GM12873 (cell line): ENCODE measurements around the gene LIPN.

Source experiments
- TF ChIP-seq, protein P1 (sequence below): IDR thresholded peaks from 2 replicates; pipeline ENCODE4 v1.5.1; 2012; ENCODE audit warnings: low read depth, mild to moderate bottlenecking, moderate library complexity, low read length, control low read depth; ENCODE audit not compliant: insufficient read depth; ENCODE audit errors: missing control alignments

LIPN gene

DNA sequence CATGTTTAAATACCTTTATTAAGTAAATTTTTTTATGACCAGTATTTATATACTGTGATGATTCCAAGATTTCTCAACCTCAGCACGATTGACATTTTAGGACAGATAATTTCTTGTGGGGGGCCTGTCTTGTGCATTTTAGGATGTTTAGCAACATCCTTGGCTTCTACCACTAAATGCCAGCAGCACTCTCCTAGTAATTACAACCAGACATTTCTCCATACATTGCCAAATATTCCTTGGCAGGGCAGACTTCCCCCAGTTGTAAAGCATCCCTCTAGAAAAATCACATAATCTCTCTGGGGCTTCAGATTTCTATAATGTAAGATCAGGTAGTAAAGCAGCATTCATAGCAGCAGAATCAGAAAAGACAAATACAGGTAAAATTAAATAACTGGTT is 34.9 kb downstream of the LIPN start:
- TF ChIP-seq, protein P1, sequence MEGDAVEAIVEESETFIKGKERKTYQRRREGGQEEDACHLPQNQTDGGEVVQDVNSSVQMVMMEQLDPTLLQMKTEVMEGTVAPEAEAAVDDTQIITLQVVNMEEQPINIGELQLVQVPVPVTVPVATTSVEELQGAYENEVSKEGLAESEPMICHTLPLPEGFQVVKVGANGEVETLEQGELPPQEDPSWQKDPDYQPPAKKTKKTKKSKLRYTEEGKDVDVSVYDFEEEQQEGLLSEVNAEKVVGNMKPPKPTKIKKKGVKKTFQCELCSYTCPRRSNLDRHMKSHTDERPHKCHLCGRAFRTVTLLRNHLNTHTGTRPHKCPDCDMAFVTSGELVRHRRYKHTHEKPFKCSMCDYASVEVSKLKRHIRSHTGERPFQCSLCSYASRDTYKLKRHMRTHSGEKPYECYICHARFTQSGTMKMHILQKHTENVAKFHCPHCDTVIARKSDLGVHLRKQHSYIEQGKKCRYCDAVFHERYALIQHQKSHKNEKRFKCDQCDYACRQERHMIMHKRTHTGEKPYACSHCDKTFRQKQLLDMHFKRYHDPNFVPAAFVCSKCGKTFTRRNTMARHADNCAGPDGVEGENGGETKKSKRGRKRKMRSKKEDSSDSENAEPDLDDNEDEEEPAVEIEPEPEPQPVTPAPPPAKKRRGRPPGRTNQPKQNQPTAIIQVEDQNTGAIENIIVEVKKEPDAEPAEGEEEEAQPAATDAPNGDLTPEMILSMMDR = no peak

DNA sequence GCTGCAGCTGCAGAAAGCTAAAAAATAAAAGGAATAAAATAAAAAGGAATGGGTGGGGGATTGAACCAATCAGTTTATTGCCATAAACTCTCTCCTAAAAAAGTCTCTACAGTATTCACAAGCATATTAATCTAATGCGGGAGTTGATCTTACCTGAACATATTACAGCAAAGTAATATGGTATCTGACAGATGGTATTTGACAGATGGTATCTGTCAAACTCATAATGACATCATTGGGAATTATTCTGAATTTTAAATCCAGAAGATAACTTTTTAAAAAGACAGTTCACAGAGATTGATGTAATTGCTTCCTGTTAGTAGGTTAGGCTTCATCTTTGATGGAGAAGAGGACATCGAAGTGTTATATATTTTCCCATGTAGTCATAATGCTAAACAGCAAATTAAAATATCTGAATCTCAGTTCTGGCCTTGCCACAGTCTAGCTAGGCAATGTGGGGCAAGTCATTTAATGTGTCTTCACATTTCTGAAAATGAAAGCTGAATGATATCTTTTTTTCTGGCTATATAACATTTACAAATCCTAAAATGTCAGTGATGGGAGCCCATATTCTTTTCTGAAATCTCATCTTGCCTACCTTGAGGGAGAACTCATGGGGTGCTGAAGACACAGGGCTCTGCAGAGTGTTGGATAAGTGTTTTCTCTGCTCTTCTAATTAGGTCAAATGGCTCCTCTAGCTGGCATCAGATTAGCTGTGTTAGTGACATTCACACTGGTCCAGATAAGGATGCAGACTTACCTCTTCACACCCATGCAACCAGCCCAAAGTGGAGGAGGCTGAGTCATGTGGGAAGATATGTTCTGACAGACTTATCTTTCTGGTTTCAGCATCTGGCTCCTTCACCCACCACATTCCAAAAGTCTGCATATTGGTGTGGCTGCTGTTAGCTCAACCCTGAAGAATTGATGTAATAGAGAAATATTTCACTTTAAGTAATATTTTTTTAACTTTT is 40.6 kb downstream of the LIPN start:
- TF ChIP-seq, protein P1 = no peak

DNA sequence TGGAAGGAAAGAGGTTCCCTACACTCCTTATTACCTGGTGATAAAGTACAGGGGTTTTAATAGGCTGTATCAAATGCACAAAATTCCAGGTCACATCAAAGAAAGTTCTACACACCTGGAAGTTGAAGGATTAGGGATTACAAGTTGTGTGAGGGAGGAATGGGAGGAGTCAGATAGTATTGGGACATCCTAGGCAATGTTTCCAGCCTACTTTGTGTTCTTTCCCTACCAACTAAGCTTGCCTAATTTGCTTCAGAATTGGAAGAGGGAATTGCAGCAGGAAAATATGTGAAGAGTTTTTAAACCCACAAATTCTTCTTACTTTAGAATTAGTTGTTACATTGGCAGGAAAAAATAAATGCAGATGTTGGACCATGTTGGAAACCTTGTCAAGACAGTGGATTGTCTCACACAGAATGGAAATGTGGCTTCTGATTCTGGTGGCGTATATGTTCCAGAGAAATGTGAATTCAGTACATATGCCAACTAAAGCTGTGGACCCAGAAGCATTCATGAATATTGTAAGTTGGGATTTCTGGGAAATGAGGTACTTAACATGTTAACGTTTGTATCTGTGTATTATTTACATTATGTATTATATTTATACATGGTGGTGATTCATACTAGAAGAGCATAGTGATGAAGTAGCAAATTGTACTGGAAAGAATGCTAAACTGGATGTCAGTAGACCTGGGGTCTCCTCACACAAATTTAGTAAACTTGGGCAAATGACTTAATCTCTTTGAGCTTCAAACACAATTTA is 42.9 kb downstream of the LIPN start, which contains the start of gene LIPM:
Gene LIPM, plus strand, starts transcription at position 208 of the 763 bp plus-strand sequence. Its CDS starts 167 bp downstream, at position 375.
- TF ChIP-seq, protein P1 = no peak

DNA sequence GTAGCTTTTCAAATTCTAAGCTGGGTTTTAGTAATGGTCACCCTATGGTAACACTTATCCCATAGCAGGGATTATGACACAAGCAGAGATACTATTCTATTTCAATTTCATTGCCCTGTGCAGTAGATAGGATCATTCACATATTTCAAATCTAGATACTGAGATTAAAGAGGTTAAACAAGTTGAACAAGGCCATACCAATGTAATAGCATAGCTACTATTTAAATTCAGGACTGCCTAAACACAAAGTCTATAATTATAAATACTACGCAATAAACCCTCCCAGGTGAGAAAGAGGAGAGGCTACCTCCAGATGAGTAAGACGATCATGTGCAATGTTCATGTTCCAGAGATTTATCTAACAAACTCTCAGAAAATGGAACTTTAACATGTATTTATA is 43.8 kb downstream of the LIPN start:
- TF ChIP-seq, protein P1 = no peak

DNA sequence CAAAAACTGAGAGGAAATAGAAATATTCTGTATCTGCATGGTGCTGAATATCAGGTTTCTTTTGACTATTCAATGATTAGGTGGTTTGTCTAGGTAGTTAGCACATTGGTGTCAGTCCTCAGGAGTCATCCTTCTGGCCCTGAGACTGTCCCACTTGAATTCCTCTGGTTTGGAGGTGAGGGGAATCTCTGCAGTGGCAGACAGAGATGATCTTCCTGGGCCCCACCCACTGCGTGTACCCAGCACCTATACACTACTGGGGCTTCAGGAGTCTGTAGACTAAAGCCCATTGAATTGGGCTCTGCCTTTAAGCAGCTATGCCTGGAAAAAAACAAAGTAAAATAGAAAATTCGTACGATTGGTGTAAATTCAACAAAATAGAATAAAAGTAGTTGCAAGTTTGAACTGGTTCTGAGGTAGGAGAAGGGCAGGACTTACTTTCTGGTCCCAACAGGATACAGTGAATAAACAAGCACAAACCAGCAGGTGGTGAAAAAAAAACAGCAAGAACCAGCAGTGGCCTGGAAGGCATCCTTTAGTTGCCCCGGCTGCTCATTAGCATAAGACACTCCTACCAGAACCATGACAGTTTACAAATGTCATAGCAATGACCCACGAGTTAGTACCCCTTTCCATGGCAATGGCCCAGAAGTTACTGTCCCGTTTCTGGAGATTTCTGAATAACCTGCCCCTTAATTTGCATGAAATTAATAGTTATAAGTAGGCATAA is 44.4 kb downstream of the LIPN start:
- TF ChIP-seq, protein P1 = no peak

DNA sequence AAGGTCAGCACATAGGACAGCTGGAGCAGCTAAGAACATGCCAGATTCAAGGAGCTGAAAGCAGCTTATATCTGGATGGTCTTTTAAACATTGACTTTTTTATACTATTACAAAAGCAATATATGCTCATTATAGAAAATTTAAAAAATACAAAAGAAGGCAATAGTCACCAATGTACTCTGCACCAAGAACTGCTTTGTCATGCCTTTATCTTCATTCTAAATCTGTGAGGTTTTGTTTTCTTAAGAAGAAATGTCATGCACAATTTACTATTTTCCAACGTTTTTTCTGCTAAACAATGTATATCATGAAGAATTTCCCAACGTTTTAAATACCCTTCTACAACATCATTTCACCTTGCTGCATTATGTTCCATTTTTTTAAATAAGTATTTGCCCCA is 45.5 kb downstream of the LIPN start:
- TF ChIP-seq, protein P1 = no peak
